Hematopoietic multipotent progenitor cell (in vitro differentiated cells): ENCODE measurements around the gene BRD4. TPM values are rescaled to one million over a fixed set of nuclear protein-coding genes. Genes with fewer than 3 reads are reported as not detected.

Source experiments
- DNase-seq, 3 donors: peaks; one replicate each; pipeline ENCODE4 v3.0.0-alpha.2; 2011 to 2015; ENCODE audit warnings: low read depth in 2 of 3, low spot score in 2 of 3
- total RNA-seq: library from RNA; depleted of rRNA; stranded (reverse); fragments of >200 nt; gene quantifications from one replicate; pipeline ENCODE4 v1.2.3, GENCODE V29; 2012

Gene BRD4
- total RNA-seq, 1 donor = 32.3 TPM

DNA sequence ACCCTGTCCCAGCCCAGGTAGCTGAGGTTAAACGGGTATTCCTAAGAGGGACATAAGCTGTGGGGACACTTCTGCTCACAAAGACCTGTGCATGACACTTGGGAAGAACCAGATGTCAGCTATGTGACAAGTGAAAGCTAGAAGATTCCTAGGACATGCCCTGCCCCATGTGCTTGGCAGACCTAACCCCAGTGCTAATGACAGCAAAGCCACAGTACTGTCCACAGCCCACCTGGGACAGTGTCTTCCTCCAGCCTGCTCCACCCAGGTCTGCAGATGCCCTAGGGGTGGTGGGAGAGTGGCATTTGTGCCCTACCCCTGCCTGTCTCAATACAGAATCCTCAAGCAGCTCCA, 81.7 kb downstream of the BRD4 start:
- no peak for DNase-seq

DNA sequence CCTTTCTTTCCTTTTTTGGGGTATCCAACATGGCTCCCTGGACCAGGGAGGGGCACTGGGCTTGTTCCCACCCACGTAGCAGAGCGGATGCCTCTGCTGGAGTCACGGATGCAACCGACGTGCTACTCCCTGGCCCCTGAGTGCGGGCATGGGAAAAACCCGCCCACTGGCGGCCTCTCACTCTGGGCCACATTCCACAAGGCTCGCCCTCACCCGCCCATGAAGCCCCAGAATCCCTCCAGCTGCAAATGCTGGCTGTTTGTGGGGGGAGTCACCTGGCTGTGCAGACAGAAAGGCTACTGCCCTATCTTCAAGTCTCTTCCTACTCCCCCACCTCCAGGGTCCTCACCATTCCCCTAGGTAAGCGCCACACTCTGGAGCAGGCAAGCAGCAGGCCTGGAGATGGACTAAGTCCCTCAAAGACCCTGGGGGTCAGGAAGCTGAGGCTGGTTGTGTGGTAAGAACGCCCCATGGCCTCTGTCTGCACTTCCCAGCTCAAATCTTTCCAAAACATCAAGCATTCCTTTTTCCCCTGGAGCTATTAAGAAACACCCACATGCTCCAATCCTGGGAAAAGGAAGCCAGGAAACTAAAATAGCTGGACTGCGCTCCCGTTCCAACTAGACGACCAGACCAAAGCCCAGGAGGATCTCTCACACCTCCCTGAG, 82.2 kb downstream of the BRD4 start:
- no peak for DNase-seq

DNA sequence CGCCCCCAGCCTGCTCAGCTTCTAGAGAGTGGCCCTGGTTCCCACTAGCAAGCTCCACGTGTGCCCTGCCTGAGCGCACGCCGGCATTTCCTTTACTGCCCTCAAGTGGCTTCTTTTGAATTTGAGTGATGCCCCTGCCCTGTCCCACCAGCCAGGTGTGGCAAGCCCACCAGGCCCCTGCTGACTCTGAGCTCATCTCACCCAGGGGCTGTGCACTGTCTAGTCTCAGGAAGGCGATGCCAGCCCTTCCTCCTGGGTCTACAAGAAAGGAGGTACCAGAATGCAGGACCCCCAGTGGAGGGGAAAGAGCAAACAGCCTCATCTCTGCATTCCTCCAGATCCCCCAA, 82.8 kb downstream of the BRD4 start:
- DNase-seq = no peak

DNA sequence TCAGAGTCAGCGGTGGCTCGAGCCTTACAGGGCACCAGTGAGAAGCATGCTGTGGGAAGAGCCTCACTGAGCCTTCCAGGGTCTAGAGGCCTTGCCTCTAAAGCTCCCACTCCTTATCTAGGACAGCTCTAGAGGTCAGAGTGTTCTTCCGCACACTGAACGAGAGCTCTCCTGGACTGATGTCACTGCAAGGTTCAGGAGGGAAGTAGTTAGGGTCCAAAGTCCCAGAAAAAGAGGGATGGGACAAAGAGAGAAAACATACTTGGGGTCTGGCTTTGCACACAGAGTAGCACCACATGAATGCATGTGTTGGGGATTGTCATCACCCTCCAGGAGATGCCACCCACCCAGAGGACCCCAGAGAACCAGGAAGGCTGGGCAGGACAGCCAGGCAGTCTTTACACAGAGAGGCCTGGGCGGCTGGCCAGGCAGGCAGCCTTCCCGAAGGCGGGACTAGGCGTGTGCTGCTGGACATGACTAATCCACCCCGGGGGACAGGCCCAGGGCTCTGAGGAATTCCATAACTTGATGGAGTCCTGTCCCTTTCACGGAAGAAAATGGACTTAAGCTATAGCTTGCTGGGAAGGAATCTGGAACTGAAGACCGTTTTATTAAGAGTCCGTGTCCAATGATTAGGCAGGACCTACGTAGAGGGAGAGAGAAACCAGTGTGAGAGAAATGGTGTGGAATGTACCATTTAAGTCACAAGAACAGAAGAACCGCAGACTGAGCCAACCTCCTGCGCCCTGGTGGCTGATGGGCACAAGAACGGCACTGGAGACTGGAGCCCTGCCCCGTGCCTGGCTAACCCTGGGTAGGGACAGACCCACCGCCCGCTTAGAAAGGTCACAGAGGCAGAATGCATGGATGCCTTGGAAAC, 83.5 kb downstream of the BRD4 start:
- no peak for DNase-seq

DNA sequence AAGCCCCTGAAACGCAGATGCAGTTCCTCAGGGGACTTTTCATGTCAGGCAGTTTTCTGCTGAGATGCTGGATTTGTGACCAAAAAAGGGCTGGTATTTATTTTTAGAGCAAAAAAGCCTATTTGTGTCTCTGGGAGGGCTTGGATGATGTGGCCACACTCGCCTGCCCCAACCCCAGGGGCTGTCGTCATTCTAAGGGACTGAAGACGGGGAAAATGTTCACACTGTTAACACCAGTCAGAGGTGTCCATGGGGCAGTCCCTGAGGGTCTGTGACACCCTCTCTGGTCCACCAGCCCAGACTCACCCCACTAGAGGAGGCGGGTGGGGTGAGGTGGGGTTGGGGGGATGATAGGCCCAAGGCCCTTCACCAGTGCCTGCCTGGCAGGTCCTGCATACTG, 84.2 kb downstream of the BRD4 start:
- DNase-seq = no peak

DNA sequence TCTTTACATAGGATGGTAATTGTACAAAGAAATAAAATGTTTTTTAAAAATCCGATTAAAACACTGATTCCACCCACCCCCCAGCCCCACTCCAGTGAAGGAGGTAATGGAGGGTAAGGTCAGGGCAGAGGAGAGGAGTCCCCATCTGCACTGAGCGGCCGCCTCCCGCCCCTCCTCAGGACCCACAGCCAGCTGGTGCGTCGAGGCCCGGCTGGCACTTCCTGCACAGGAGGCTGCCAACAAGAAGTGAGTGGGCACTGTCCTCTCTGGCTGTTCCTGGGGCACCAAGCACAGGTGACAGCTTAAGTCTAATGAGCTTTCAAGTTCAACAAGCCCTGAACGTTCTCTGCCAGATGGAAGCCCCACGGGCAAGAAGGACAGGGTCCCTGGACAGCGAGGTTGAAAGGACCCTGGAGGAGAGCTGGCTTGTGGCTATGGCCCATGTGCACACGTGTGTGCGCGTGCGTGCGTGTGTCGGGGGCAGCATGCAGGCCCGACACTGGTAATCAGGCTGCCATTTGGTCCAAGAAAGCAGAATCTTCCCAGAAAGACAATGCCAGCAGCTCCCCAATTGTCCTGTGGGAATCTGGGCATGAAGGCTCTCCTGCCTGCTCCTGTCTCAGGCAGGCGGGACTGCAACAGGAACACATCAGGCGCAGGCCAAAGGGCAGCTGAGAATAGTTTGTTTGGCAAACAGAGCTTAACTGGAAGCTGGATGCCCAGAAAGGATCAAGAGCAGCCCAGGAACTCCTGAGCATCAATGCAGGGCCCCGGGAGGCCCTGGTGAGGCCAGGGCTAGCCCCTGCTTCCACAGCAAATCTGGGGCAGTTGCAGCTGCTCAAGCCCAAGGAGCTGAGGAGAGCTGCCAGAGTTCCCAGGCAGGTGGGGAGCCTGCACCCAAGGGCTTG, 85.0 kb downstream of the BRD4 start:
- no peak for DNase-seq

DNA sequence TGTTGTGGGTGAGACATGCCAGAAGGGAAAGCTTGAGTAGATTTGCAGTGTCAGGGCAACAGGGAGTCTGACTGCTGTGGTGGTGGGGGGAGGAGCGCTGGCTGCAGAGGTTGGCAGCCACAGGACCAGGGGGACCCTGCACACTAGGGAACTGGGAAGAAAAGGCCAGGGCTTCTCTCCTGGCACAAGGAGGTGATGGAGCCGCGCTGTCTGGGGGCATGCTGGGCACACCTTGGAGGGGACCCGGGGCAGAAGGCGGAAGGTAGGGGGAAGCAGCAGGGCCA, 86.2 kb downstream of the BRD4 start:
- no peak for DNase-seq

DNA sequence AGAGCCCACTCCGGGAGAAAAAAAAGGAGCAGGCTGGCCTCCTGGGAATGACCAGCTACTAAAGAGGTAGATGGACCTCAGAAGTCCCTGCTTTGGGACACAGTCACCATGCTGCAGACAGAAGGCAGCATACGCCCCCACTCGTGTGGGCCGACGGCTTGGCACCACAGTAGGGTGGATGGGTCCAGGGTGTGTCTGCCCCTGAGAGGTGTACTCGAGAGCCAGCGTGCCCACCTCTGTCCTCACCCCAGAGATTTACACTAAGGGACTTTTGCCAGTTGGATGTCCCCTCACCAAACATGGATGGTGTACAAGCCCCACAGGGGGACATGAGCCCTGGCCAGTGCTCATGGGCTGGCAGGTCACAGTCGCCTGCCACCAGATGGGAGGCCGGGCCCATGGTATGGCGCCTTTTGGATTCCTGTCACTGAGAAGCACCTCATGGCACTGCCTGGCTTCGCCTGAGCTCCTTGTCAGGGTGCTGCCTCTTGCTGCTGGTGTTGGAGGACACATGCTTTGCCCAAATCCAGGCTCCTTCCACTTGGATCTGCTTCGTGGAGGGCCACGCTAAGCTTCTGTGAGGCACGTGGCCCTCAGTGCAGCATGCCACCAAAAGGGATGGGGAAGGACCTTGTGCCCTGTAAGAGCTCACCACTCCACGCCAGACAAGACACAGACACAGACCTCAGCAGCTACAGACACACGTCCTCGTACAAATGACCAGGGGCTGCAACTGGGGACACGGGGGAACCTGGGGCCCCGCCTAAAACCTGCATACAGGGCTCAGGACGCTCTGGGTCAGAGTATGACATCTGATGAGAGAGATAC, 86.8 kb downstream of the BRD4 start:
- DNase-seq = no peak

DNA sequence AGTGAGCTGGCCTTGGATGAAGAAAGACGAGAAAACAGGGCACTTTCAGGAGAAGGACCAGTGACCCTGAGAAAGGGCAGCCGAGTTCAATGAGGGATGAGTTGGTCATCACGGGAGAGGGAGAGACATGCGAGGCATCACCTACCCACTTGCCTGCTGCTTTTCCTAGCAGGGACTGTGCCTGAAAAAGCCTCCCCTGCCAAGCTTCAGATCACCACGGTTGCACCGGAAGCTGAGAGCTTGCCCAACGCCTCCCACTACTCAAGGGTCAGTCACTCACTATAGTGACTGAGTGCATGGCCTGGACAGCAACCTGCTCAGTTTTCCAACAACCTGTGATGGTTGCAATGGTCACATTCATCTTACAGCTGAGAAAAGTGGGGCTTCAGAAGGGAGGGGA, 87.5 kb downstream of the BRD4 start:
- no peak for DNase-seq

DNA sequence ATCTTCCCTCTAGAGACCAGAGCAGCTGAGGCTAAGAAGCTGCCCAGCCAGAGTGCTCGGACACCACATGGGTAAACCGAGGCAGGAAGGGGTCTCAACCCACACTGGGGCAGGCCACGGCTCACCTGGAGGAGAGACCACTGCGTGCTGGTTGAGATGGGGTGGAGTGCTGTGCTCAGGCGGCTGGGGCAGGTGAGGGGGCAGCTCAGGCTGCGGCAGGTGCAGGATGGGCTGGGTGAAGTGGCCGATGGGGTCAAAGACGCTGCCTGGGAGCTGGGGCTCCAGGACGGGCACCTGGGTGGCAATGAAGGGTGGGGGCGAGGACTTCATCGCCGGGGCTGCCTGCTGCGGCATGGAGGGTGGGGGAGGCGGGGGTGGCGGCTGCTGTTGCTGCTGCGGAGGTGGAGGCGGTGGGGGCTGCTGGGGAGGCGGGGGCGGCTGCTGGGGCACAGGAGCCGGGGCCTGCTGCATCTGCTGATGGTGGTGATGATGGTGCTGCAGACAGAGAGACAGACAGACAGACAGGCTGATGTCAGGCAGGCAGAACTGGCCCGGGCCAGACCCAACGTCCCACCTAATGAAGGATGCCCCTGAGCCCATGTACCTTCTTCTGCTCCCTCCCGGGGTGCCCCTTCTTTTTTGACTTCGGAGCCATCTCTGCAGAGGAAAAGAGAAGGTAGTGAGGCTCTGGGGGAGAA, 88.1 kb downstream of the BRD4 start:
- no peak for DNase-seq

DNA sequence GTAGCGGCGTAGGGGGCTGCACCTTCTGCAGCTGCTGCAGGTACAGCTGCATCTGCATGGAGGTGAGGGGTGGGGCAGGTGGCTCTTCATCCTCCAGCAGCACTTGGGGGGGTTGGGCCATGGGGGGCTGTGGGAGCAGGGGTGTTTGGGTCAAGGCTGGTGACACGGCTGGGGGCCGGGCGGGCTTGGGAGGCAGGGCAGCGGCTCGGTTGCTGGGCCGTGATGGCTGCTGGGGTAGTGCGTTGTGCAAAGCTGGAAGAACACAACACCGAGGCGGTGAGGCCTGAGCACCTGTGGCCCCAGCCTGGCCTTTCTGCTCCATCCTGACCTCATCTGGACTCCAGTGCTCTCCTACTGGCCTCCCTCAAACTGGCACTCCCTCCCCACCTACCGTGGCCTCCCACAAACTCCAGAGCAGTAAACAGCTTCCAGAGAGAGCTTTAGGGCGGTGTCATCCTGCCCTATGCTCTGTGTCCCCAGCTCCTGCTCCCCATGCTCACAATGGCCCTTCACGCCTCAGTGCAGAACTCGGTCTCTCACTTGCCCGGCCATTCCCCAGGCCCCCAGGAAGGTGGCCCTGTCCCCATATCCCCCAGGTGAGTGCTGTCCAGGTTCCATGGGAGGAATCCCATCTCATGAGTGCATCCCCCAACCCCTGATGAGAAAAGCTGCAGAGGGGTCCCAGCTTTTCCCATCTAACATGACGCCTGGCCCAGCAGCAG, 88.9 kb downstream of the BRD4 start:
- DNase-seq = no peak

DNA sequence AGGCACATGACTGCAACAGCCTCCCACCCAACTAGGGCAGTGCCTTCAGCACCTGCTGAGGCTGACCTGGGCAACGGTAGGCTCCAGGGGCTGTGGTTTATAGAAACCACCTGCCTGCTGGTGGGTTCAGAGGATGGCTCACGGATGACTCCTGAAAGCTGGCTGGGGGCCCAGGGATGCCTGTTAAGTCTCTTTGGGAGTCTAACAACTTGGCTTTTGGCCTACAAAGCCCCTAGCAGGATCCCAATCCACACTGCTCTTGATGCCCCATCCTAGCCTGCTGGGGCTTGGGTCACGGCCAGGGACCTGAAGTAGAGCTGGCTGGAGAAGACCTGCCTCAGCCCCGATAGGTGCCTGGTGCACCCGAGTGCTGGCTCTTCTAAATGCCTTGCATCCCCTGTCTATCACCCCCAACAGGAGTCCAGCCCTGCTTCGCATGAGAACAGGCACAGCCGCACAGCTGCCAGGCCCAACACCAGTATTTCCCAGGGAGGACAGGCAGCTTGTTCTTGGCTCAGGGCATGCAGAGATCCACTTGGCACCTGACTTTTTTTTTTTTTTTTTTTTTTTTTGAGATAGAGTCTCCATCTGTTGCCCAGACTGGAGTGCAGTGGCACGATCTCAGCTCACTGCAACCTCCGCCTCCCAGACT, 91.0 kb downstream of the BRD4 start:
- no peak for DNase-seq

DNA sequence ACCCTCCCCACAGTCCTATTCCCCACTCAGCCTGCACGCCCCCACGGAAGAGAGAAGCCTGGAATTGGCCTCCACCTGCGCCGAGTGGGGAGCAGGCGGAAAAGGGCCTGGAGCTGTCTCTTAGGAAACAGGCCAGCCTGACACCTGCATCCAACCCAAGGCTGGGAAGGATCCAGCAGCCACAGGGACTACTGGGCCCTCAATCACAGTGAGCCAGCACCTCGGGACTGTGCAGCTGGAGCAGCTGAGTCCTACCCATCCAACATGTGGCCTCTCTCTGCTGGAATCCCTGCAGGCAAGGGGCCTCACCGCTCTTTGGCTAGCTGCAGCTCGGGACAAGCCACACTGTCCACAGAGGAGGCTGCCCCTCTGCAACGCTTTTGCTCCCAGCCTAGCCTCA, 91.8 kb downstream of the BRD4 start:
- DNase-seq = no peak

DNA sequence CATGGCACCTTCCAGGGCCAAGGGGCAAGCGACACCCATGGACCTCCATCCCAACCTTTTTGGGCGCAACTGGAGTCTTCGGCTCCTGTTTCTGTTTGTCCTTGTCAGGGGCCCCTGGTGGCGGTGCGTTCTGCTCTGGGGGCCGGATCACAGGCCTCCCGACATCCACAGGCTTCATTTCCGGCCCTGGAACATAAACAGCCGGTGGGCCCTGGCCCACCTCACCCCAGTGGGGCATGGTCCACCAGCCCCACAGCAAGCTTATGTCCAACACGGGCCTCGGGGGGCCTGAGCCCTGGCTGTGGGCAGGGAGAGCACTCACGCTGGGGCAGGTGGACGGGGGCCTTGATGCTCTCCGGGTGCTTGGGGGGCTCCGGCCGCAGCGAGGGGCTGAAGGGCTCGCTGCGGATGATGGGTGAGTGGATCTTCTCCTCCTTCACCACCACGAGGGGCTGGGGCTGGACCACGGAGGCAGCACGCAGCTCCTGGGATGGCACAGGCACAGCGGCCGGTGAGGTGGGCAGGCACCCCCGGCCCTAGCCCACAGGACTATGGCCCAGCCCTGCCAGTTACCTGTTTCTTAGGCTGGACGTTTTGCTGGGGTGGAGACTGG, 92.9 kb downstream of the BRD4 start:
- DNase-seq = no peak

DNA sequence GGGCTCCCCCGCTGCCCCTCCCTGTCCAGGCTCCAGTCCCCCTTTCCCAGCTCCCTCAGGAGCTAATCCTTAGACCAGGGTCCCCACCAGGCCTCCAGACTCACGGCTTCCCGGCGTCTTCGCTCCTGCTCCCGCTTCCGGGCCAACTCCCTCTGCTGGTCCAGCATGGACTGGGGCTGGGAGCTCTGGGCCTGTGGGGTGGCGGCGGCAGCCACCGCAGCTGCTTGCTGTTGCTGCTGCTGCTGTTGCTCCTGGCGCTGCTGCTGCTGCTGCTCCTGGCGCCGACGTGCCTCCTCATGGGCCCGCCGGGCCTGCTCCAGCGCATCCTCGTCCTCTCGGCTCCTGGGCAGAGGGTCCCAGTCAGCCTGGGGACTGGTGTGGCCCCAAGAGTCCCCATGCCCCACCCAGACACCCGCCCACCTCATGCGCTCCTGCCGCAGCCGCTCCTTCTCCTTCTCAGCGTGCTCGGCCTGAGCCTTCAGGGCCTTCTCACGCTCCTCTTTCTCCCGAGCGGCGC, 93.6 kb downstream of the BRD4 start:
- DNase-seq = no peak

DNA sequence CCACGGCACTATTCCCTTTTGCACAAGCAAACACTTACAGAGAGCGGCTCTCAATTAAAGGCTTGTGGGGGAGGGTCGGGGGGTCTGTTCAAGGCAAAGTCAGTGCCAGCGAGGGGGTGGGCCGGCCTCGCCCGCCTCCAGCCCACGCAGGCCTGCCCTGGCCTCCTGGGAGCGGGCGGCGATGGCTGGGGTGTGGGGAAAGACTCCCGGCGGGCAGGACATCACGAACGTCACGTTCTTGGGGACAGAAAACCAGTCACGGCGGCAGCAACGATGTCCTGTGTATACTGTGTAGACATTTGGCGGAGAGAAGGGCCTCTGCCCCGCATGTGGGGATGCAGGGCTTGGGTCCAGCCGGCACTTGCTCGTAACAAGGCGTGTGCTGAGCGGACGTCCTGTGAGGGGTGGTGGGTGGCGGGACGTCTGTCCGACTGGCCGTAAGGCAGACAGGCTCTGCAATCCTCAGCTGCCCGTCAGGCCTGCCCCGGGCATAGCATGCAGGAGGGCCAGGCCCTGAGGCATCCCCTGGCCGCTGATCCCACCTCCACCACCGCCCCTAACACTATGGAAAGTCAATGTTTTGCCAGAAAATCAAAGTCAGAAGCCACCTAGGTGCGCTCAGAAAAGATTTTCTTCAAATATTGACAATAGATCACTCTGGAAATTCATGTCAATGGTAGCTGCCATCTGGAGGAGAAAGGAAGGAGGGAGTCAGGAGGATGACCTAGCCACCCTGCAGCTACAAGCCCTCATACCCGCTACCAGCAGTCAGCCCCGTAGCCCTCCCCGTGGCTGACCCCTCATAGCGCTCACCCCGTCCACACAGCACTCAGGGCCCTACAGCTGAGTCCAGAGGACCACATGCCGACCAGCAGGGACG, 94.3 kb downstream of the BRD4 start:
- no peak for DNase-seq

DNA sequence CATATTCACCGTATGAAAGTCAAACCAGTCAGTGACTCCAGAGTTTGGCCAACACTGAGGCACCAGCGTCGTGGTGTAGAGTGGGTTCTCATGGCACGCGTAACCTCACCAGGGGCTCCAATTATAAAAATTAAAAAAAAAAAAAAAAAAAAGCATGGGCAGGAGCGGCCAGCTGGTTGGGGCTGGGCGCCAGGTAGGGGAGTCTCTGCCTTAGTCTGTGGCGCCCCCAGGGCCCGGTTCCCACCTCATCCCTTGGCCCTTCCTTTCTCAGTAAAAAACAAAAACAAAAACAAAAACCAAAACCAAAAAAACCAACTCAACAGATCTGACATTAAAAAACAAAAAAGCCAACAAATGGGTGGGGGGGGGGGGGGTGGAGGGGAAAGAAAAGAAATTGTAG, 95.5 kb downstream of the BRD4 start:
- no peak for DNase-seq
